NCI-H2196 (cell line): Measurements from ENCODE around the gene PTPRO.
A peak's percentile ranks its signal among the peaks of the same experiment; 100 is the strongest.

Experiments used
- DNase-seq: peaks from one replicate; lab custom pipeline; 2025; ENCODE audit not compliant: unreplicated experiment; lab: John Stamatoyannopoulos, UW

PTPRO gene

DNA sequence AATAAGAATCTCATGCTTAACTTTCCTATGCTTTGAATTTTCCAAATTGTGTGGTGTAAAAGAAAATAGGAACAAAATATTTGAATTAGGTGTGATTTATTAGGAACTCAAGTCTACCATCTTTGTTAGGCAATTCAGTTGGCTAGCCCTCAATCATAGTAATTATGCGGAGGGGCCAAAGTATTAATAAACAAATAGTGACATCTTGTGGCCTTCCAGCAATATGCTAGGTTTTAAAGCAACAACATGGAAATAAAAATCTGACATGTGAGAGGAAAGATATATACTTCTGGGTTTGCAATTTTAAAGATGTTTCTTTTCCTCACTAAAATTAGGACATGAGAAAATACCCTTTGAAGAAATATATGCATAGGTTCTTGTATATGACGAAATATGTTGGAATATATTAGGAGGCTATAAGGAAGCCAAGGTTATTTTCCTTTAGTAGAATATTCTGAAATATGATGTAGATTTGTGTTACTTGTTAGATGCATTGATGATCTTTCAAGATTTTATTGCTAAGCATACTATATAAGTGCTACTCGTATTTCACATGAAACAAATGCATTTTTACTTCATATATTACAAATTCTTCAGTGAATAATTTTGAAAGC, 200.4 kb downstream of the PTPRO start:
- DNase-seq: peak; percentile 6

GRCh38 chr12:15525441-15525840, 203.1 kb downstream of the PTPRO start:
- no peak for DNase-seq

DNA sequence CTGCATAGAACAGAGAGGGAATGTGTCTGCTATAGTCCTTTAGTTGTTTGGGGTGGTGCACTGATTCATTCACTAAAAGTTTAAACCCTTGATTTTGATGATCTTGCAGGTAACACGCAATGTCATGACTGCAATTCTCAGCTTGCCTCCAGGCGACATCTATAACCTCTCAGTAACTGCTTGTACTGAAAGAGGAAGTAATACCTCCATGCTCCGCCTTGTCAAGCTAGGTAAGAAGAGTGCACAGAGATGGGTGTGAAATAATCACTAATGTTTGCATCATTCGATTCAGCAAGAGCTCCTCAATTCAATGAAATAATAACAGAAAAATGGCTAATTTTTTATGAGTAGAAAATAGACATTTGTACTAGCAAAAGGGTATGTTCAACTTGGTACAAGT, 203.7 kb downstream of the PTPRO start:
- no peak for DNase-seq

GRCh38 chr12:15527201-15528080, 205.1 kb downstream of the PTPRO start:
- no peak for DNase-seq

DNA sequence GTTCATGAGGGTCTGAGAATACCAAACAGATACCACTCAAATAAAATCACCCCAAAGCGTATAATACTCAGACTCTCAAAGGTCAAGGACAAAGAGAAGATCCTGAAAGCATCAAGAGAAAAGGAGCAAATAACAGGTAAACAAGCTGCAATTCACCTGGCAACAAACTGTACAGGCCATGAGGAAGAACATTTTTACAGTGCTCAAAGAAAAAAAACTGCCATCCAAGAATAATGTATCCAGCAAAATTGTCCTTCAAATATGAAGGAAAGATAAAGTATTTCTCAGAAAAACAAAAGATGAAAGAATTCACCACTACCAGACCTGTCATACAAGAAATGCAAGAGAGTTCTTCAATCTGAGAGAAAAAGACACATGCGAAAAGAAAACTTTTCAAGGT, 206.4 kb downstream of the PTPRO start:
- DNase-seq: no peak

DNA sequence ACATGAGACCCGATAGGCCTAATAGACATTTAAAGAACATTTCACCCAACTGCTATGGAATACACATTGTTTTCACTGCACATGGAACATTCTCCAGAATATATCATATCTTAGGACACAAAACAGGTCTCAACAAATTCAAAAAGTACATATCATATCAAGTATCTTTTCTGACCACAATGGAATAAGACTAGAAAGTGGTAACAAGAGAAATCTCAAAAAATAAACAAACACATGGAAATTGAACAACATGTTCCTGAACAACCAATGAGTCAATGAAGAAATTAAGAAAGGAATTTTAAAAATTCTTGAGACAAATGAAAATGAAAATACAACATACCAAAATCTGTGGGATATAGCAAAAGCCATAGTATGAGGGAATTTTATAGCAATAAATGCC, 208.1 kb downstream of the PTPRO start:
- DNase-seq: no peak

DNA sequence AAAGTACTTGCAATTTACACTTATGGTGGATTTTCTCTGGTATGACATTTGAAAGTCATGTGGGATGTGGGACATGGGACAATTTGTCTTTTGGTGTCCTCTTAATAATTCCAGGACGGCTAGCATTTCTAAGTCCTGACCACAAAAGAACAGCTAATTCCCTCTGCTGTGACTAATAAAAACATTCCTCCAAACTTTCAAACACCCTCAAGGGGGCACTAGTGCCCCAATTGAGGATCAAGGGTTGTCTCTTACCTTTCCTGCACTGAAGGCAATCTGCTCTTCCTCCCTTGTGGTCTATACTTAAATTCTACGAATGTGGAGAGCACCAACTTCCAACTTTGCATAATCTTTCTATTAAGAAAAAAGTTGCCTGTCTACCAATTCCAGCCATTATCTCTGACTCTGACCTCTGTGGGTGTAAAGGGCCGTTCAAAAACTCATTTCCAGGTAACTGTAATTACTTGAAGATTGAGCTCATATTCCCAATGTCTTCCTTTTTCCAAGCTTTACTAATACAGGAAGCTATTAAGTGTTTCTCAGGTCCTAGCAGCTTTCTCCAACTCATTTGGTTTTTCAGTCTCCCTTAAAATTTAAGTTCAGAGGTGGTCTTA, 210.2 kb downstream of the PTPRO start:
- no peak for DNase-seq

DNA sequence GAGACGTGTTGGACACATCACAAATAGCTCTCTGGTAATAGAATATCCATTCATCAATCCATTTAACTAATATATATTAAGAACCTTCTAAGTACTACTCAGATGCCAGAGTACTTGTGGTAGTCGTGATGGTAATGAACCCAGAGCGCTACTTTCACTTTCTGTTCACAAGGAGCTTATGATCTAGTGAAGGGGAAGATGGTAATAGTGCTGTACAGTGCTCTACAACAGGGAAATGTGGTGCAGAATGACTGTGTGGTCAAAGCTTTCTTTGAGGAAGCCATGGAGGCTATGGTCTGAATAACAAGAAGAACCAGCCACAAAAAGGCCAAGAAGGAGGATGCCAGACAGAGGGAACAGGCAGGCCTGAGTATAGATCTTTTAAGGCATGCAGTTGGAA, 212.0 kb downstream of the PTPRO start:
- no peak for DNase-seq

GRCh38 chr12:15534874-15535273, 212.6 kb downstream of the PTPRO start:
- no peak for DNase-seq

GRCh38 chr12:15535352-15535781, 213.1 kb downstream of the PTPRO start:
- no peak for DNase-seq

DNA sequence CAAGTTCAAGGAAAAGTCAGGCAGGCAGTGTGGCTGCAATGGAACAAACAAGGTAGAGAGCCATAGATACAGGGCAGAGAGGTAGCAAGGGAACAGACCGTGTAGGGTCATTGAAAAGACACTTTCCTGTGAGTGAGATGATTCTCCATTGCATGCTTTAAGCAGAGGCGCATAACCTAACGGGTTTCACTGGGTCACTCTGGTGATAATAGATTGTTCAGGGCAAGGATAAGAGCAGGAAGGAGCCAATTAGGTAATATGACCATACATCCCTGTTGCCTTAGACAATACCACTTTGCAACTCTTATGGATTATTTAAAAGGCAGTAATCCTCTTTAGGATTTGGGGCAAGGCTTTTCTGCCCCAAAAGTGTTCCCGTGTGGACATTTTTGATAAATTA, 214.1 kb downstream of the PTPRO start:
- no peak for DNase-seq

DNA sequence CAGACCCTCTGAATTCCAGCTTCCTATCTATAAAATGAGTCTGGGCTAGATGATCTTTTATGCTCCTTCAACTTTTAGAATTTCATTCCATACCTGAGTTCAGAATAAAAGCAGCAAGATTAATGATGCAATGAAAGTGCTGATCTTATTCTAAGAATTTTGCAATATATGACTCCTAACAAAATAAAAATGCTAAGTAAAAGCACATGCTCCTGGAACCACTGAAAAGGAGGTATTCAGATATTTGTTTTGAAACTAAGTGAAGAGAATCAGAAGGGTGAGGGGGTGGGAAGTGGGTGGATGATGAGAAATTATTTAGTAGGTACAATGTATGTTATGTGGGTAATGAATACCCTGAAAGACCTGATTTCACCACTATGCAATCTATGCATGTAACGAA, 216.6 kb downstream of the PTPRO start:
- no peak for DNase-seq

- no peak for DNase-seq
Measured at GRCh38 chr12:15540005-15540404, 217.7 kb downstream of the PTPRO start.

DNA sequence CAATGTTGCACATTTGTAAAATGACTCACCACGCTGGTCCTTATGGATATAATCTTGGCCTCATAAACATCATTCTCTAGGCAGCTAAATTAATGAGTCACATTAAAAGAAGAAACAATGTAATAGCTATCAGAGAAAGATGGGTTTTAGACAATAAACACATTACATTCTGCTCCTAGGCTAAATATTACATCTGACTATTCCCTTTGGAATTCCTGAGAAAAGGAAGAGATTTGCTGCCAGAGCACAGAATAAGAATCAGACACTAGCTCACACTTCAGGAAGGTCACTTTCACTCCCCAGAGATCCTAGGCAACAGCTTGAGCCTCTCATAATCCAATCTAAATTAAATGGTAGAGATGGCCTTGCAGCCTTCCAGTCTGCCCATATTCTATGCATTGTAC, 218.2 kb downstream of the PTPRO start:
- DNase-seq: no peak

GRCh38 chr12:15541996-15542631, 219.8 kb downstream of the PTPRO start:
- DNase-seq: no peak

DNA sequence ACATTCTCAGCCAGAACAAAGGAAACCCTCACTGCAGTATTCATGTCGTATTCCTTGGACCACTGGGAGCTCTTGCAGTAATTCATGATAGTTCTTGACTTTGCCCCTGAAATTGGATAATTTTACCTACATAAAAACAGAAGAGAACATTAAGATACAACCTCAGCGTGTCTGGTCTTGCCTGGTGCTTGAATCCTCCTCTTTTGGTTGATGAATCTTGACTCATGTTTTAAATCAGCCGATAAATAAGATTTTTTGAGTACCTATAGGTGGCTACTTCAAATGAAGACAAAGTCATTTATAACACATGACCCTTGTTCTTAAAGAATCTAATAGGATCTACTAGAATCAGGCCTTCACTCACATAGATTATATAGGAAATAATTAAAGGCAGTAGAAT, 221.0 kb downstream of the PTPRO start:
- DNase-seq: no peak

GRCh38 chr12:15544589-15544988, 222.3 kb downstream of the PTPRO start:
- no peak for DNase-seq

DNA sequence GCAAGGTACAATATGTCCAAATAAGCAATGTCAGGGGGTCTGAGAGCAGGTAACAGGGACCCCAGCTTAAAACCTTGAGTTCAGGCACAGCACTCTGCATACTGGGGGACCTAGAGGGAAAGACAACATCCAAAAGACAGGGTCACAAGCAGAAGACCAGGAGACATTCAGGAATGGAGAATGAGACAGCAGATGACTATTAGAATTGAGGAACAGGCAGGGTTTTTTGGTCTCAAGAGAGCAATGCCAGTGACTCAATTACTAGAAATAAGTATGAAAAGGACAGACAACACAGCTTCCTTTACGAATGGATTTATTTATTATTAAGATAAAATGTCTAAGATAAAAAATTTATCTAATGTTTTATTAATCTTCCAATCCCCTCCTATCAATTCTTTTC, 223.0 kb downstream of the PTPRO start:
- no peak for DNase-seq

- no peak for DNase-seq
Measured at GRCh38 chr12:15546102-15546701, 223.9 kb downstream of the PTPRO start.

- DNase-seq: no peak
Measured at GRCh38 chr12:15547063-15547462, 224.8 kb downstream of the PTPRO start.

- DNase-seq: no peak
Measured at GRCh38 chr12:15547691-15548090, 225.4 kb downstream of the PTPRO start.
